RCC 7860 (cell line): ENCODE results near the gene FAM53A.
"Not testable (repeated sequence)": the region's sequence is repeated elsewhere in the genome, so short reads cannot be mapped to it uniquely, and the experiment has no call there.

ENCODE experiments used
- DNase-seq: peaks from one replicate; pipeline ENCODE4 v3.0.0-alpha.2; 2015; ENCODE audit warnings: low spot score
- FAIRE-seq: peaks from 2 replicates; lab custom pipeline; 2012; peaks lifted over from hg19 to GRCh38; lab: Jason Lieb, UNC

The FAM53A gene

GRCh38 chr4:1642196-1642951, 41.7 kb downstream of the FAM53A start:
- FAIRE-seq (no peak), DNase-seq (no peak)

- FAIRE-seq (no peak), DNase-seq (no peak)
Observed at GRCh38 chr4:1641671-1642070, 42.4 kb downstream of the FAM53A start.

- FAIRE-seq, DNase-seq: not testable (repeated sequence)
Observed at GRCh38 chr4:1640716-1641503, 43.2 kb downstream of the FAM53A start.

DNA sequence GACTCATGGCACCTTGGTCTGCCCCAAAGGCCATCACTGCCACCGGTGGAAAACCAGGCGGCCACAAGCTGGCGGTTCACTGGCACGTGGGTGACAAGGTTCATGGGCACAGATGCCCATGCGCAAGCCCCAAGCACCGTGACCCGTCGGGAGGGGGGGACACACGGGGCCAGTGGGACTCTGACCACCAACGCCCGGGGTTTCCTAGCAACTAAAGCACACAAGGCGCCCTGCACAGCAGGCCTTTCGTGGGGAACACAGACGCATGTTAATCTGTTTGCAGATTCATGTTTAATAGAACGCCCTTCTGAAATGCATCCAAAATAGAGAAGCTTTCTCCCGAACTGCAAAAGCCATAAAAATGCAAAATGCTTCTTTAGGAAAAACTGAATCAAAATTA, 43.9 kb downstream of the FAM53A start:
- DNase-seq (no peak), FAIRE-seq (no peak)

DNA sequence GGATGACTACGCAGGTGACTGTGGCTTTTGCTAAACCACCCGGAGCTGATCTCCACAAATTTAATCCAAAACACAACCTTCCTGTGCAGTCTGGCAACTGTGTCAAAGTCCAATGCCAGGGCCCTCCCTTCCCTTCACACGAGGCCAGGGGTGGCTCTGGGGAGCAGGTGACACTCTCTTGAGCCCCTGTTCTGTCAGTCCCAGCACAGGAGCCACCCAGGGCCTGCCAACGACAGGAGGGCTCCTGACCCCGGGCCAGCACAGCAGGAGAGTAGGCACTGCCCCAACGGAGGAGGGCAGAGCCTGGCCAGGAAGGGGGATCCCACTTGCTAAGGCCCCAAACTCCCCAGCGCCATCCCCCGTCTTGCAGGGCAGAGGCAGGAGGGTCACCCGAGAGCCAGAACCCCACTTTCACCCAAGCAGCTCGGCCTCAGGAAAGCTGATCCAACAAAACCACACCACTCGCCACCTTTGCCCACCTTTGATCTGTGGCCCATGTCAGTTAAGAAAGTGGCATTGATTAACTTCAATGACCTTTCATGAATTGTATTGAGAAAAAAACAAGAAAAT, 44.7 kb downstream of the FAM53A start:
- FAIRE-seq (no peak), DNase-seq (no peak)

GRCh38 chr4:1638873-1639272, 45.2 kb downstream of the FAM53A start:
- no peak for FAIRE-seq

DNA sequence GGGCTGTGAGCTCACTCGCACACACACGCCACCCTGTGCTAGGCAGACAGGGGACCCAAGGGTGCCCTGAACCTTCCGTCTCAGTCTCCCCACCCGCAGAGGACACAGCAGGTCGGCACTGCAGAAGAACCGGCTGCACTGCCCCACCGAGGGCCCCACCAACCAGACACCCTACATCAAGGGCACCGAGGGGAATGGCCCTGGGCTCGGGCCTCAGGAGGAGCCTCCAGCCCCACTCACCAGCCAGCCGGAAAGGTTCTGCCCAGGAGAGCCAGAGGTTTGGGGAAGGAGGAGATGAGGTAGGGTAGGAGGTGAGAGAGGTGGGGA, 45.9 kb downstream of the FAM53A start:
- no peak for FAIRE-seq
- DNase-seq = no peak

More at GRCh38 chr4:1638873-1639272, 45.2 kb downstream of the FAM53A start:
- DNase-seq = no peak

- DNase-seq (no peak), FAIRE-seq (no peak)
Observed at GRCh38 chr4:1637580-1638271, 46.4 kb downstream of the FAM53A start.

DNA sequence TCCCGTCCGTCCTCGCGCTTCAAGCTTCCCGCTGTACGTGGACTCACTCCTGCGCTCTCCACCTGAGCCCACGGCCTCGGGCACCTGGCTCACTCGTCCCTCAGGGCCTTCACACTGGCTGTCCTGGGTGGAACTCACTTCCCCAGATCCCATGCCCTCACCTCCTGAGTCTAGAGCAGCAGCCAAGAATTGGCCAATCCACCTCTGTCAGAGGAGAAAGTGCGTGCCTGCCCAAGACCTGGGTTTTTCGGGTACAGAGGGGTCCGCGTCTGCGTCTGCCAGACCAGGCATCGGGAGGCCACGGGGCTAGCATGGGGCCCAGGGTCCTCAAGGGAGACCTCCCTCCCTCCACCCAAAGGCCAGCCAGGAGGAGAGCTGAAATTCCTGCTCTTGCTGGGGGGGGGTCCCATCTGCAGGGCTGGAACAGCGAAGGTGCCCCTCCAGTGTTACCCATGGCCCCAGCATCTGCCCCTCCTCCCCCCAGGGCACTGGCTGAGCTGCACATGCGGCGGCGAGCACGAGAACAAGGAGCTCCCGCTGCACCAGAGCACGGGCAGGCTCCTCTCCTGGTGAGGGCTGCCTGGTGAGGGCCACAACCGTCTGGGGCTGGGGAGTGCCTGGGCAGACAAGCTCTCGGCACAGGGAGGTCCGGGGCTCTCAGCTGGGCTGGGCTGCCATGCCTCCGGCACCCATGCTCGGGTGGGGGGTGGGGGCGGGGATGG, 47.5 kb downstream of the FAM53A start:
- FAIRE-seq (no peak), DNase-seq (no peak)

DNA sequence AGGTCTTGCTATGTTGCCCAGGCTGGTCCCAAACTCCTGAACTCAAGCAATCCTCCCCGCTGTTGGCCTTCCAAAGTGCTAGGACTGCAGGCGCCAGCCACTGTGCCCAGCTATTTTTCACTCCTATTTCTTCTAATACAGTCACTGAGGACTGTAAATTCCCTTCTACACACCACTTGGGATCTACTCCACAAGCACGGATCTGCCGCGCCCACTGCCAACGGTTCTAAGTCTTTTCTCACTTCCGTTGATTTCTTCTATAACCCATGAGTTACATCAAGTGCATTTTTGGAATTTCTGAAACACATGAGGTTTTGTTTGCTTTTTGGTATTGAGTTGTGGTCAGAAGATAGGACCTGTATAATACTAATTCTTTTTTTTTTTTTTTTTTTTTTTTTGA, 48.6 kb downstream of the FAM53A start:
- FAIRE-seq (no peak), DNase-seq (no peak)

GRCh38 chr4:1633993-1634392, 50.1 kb downstream of the FAM53A start:
- DNase-seq (no peak), FAIRE-seq (no peak)

GRCh38 chr4:1632109-1633104, 51.7 kb downstream of the FAM53A start:
- no peak for DNase-seq
- FAIRE-seq = no peak

GRCh38 chr4:1631136-1631535, 53.0 kb downstream of the FAM53A start:
- FAIRE-seq (no peak), DNase-seq (no peak)

GRCh38 chr4:1630266-1630665, 53.8 kb downstream of the FAM53A start:
- FAIRE-seq (no peak), DNase-seq (no peak)

GRCh38 chr4:1629699-1630083, 54.4 kb downstream of the FAM53A start:
- FAIRE-seq (no peak), DNase-seq (no peak)

DNA sequence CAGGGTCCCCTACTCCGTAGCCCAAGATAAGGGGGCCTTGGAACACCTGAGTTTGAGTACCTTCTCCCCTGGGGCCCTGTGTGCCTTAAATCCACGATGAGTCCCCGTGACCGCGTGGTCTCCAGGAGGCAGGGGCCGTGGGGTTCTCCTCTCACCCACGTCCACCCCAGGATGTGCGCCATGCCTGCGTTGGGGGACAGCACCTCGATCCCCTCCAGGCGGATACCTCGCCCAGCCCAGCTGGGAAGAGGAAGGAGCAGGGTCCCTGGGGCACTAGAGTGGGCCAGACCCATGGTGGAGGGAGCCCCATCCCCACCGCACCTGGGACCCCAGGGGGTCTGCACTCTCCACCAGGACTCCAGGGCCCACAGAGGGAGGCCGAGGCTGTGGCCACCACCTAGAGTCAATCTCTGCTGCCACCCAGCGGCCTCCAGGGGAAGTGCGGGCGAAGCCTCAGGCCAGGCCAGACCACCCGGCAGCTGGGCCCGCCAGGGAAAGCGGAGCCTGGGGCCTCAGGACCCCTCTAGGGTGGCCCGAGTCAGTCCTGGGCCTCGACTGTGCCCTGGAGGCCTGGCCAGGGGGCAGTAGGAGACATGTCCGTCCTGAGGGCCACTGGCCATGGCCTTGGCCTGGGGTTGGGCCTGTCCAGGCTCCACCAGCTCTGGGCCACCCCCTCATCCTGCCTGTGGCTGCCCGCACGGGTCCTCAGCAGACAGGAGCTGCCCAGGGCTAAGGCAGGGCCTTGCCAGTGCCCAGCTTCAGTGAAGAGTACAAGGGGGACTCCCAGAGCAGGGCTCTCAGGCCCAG, 55.0 kb downstream of the FAM53A start:
- no peak for FAIRE-seq
- peak; percentile 20 for DNase-seq

GRCh38 chr4:1627417-1628313, 56.4 kb downstream of the FAM53A start:
- DNase-seq (no peak), FAIRE-seq (no peak)

- DNase-seq (no peak), FAIRE-seq (no peak)
Observed at GRCh38 chr4:1626941-1627340, 57.2 kb downstream of the FAM53A start.
